Measurements from ENCODE around the gene CDH11. TPM values are rescaled to one million over a fixed set of nuclear protein-coding genes. Genes with fewer than 3 reads are reported as not detected.

Gene CDH11
- total RNA-seq, 6 experiments from 2014 or later = 1.2 to 6.6 (median 3.0) TPM

DNA sequence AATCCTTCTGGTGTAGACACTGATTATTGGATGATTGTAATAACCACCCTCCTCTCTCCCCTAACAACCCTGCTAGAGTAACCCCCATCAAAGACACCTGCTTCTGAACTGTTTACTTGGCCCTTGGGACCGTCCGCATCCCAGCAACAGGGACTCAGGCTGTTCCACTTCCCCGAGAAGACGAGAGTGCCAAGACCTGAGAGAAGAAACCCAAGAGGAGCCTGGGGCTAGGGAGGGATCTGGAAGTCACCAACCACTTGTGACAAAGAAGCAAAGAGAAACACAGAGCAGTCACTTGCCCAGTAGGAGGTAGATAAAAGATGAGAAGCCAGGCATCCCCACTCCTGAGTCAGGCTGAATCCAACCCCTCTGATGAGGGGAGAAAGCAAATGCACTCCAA lies 84.3 kb downstream of the CDH11 start:
- no peak for ATAC-seq
- TF ChIP-seq, protein P1, sequence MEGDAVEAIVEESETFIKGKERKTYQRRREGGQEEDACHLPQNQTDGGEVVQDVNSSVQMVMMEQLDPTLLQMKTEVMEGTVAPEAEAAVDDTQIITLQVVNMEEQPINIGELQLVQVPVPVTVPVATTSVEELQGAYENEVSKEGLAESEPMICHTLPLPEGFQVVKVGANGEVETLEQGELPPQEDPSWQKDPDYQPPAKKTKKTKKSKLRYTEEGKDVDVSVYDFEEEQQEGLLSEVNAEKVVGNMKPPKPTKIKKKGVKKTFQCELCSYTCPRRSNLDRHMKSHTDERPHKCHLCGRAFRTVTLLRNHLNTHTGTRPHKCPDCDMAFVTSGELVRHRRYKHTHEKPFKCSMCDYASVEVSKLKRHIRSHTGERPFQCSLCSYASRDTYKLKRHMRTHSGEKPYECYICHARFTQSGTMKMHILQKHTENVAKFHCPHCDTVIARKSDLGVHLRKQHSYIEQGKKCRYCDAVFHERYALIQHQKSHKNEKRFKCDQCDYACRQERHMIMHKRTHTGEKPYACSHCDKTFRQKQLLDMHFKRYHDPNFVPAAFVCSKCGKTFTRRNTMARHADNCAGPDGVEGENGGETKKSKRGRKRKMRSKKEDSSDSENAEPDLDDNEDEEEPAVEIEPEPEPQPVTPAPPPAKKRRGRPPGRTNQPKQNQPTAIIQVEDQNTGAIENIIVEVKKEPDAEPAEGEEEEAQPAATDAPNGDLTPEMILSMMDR (IDR thresholded peaks at IDR 0.05) = no peak
- TF ChIP-seq POLR2A (IDR thresholded peaks at IDR 0.05) = no peak
- DNase-seq = no peak
- no peaks in the 10 kb centered on the region for H3K36me3 ChIP-seq
- H3K27ac ChIP-seq = no peak overlapping the region
- no peaks in the 10 kb centered on the region for H3K9me3 ChIP-seq
- intact Hi-C loops (cut with DNase I) = no loop called here
- H3K4me3 ChIP-seq = no peak overlapping the region
- 52% methylated on average over 4 of the region's 4 CpGs for WGBS (ENCODE audit: insufficient coverage, low coverage, low lambda C conversion rate, missing lambda C conversion rate)
- H3K4me1 ChIP-seq = no peaks in the 10 kb centered on the region
- H3K27me3 ChIP-seq = no peaks in the 10 kb centered on the region

GRCh38 chr16:65034915-65035314 lies 86.9 kb downstream of the CDH11 start:
- Histone ChIP-seq H3K4me1 (no peaks in the 10 kb centered on the region), H3K4me3 (no peak overlapping the region), H3K9me3 (no peaks in the 10 kb centered on the region), H3K36me3 (no peaks in the 10 kb centered on the region), H3K27ac (no peak overlapping the region), H3K27me3 (no peaks in the 10 kb centered on the region)
- ATAC-seq (no peak), DNase-seq (no peak)
- TF ChIP-seq POLR2A (IDR thresholded peaks at IDR 0.05) = no peak
- TF ChIP-seq, protein P1 (IDR thresholded peaks at IDR 0.05) = no peak
- intact Hi-C loops (cut with DNase I) = no loop called here
- WGBS (ENCODE audit: insufficient coverage, low coverage, low lambda C conversion rate, missing lambda C conversion rate) = 25% methylated on average over 7 of the region's 8 CpGs

DNA sequence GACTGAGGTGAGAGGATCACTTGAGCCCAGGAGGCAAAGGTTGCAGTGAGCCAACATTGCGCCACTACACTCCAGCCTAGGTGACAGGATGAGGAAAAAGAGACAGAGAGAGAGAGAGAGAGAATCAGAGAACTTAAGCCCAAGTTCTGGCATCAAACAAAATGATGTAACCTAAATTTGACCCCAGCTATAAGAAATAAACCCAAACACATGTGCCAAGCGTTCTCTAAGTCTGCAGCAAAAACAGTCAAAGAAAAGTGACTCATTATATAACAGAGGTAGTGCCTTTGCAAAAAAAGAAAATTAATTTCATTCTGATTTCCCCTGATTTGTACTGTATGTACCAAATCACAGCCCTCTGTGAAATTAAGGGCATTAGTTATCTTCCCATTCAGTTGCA lies 89.5 kb downstream of the CDH11 start:
- H3K4me3 ChIP-seq = no peak overlapping the region
- 62% methylated on average over 2 of the region's 2 CpGs for WGBS (ENCODE audit: insufficient coverage, low coverage, low lambda C conversion rate, missing lambda C conversion rate)

DNA sequence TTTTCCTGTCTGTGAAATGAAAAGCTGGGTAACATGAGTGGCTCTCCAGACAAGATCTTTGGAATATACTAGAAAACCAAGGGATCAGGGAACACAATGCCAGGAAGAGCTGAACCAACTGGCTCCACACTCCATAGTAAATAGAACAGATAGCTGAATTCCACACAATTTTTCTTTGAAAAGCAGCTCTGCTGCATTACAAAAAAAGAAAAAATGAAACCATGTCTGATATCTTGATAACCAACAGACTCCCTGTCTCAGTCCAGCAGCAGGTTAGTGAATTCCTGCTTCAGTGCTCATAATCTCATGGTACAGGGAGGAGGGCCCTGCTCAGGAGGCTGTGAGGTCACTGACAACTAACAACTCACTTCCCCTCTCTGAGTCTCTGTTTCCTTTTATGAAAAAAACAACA lies 97.1 kb downstream of the CDH11 start:
- peak in 2 of 4 donors; percentile 38 to 67 for ATAC-seq
- no peak for DNase-seq
- H3K9me3 ChIP-seq = no peaks in the 10 kb centered on the region
- H3K4me3 ChIP-seq = no peak overlapping the region
- no peaks in the 10 kb centered on the region for H3K27me3 ChIP-seq
- no peak overlapping the region for H3K27ac ChIP-seq
- no peaks in the 10 kb centered on the region for H3K4me1 ChIP-seq
- TF ChIP-seq POLR2A (IDR thresholded peaks at IDR 0.05) = no peak
- TF ChIP-seq, protein P1 (IDR thresholded peaks at IDR 0.05) = no peak
- no peaks in the 10 kb centered on the region for H3K36me3 ChIP-seq
- intact Hi-C loops (cut with DNase I) = no loop called here

More for the DNA sequence above, 89.5 kb downstream of the CDH11 start:
- Histone ChIP-seq H3K27ac (no peak overlapping the region), H3K9me3 (no peaks in the 10 kb centered on the region), H3K4me1 (no peaks in the 10 kb centered on the region), H3K36me3 (no peaks in the 10 kb centered on the region), H3K27me3 (no peaks in the 10 kb centered on the region)
- intact Hi-C loops (cut with DNase I) = no loop called here
- ATAC-seq (no peak), DNase-seq (no peak)
- TF ChIP-seq, protein P1 (IDR thresholded peaks at IDR 0.05) = no peak
- no peak for TF ChIP-seq POLR2A (IDR thresholded peaks at IDR 0.05)

DNA sequence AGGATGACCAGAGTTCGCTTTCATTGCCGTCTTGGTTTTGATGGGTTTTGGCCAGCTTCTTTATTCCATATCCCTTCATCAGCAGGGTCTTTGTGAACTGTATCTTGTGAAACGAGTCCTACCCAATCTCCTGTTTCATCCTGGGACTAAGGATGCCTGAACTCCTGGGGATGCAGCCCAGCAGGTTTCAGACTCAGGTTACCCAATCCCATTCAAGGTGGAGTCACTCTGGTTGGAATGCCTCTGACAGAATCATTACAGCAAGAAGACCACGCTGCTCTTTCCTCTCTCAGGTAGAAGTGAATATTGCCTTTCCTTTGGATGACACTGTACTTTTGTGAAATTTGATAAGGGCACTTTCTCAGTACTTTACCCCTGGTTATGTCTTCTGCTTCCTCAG lies 98.1 kb downstream of the CDH11 start:
- DNase-seq (no peak), ATAC-seq (no peak)
- Histone ChIP-seq H3K4me3 (no peak overlapping the region), H3K36me3 (no peaks in the 10 kb centered on the region), H3K27ac (no peak overlapping the region), H3K27me3 (no peaks in the 10 kb centered on the region), H3K9me3 (no peaks in the 10 kb centered on the region), H3K4me1 (no peaks in the 10 kb centered on the region)
- intact Hi-C loops (cut with DNase I) = no loop called here
- TF ChIP-seq, protein P1 (IDR thresholded peaks at IDR 0.05) = no peak
- TF ChIP-seq POLR2A (IDR thresholded peaks at IDR 0.05) = no peak
- 67% methylated on average over 3 of the region's 4 CpGs for WGBS (ENCODE audit: insufficient coverage, low coverage, low lambda C conversion rate, missing lambda C conversion rate)
